Subcutaneous adipose tissue (tissue), 4 donors: Measurements from ENCODE around the gene KRT1. TPM values are rescaled to one million over a fixed set of nuclear protein-coding genes. Genes with fewer than 3 reads are reported as not detected.

Source experiments
- CTCF ChIP-seq: fragments of 450-650 bp; IDR thresholded peaks from one replicate; pipeline ENCODE4 v1.5.1; 2016; ENCODE audit warnings: low read depth, mild to moderate bottlenecking, control low read depth, antibody characterized with exemption, moderate library complexity
- total RNA-seq, 4 donors: library from RNA; depleted of rRNA; stranded (reverse); fragments of >200 nt; gene quantifications; one replicate each; pipeline ENCODE4 v1.1.0, GENCODE V29; 2016

The KRT1 gene
- total RNA-seq, 4 donors from 2014 or later = 0.38 TPM; not detected in 3

- no peak for TF ChIP-seq CTCF
These were observed 4.9 kb downstream of the KRT1 start for GRCh38 chr12:52675301-52675701.

GRCh38 chr12:52674433-52674775 lies 5.8 kb downstream of the KRT1 start:
- no peak for TF ChIP-seq CTCF

- TF ChIP-seq CTCF = no peak
These were observed 6.3 kb downstream of the KRT1 start for GRCh38 chr12:52673713-52674432.

- no peak for TF ChIP-seq CTCF
These were observed 7.0 kb downstream of the KRT1 start for GRCh38 chr12:52673217-52673616.

GRCh38 chr12:52672321-52672933 lies 7.8 kb downstream of the KRT1 start:
- TF ChIP-seq CTCF = no peak

GRCh38 chr12:52670961-52671360 lies 9.2 kb downstream of the KRT1 start:
- TF ChIP-seq CTCF = no peak

GRCh38 chr12:52670506-52670905 lies 9.7 kb downstream of the KRT1 start:
- no peak for TF ChIP-seq CTCF
